ENCODE measurements around the gene ITPK1.

DNA sequence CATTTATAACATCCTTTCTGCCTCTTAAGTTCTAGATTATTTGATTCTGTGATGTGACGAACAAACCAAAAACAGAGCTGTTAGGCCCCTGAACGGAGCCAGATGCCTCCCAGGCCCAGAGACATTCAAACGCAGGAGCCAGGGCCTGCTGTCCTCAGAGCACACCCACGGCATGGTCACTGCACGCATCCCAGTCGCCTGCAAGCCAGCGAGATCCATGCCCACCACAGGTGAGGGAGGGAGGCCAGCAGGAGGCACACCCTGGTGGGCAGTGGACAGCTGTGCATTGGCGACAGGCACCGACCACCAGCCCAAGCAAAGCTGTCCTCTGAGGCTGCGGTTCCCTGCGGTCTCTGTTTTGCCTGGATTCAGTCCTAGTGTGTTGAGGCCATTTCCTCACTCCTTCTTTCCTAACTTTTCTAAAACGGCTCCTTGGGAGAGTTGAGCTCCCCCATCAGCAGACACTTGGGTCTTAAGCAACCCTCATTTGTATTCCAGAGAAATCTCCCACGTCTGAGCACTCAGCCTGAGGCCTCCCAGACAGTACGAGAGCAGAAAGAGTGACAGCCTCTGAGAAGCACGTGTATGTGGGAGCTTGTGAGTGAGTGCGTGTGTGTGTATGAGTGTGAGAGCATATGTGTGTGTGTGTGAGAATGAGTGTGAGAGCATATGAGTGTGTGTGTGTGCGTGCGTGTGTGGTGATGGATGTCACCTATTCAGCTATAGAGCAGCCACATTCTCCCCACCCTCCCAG, 111.6 kb downstream of the ITPK1 start:
- no peak for TF ChIP-seq POLR2A (IDR thresholded peaks at IDR 0.05)
- TF ChIP-seq CTCF (IDR thresholded peaks at IDR 0.05), result no peak

Measured in thyroid gland (tissue), 4 donors.